ENCODE results near the gene TTC12. TPM values are rescaled to one million over a fixed set of nuclear protein-coding genes. Genes with fewer than 3 reads are reported as not detected.

Gene TTC12
- total and polyA plus RNA-seq, 2 of the 13 experiments (the other 11 are each of a cell fraction or from before 2014, with no cell fraction given): 5.4 to 11.6 TPM

DNA sequence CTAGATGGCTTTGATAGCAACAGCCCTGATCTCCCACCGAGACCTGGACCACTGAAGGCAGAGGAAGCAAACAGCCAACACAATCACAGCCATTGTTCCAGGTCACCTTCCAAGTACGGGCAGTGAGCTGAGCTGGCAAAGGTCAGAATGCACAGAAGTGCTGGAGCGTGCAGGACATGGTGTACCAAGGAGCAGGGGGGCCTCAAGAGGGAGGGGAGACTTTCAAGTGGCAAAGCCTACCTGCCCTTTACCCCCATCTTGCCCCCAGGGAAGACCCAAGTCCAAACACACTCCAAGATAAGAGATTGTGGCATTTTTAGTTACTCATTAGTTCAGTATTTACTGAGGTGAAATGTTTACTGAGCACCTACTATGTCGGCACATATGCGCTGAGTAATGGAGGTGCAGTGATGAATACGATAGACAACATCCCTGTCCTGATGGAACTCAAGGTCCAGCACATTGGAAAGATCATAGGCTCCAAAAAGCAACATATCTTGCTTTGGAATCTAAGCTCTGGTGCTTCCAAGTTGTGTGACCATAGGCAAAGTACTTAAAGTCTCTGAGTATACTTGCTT lies 26.0 kb upstream of the TTC12 start (continued):
- TF ChIP-seq NCOA5 (CRISPR knock-in tag; IDR thresholded peaks at IDR 0.05) (no peak), ARID2 (CRISPR knock-in tag; IDR thresholded peaks at IDR 0.05; ENCODE audit: borderline replicate concordance) (no peak), ZNF460 (CRISPR knock-in tag; IDR thresholded peaks at IDR 0.05; ENCODE audit: borderline replicate concordance) (no peak), ZBTB7B (CRISPR knock-in tag; IDR thresholded peaks at IDR 0.05) (0 out of 2 replicates have a peak, but pooled peaks have one; percentile 26), ZNF329 (CRISPR knock-in tag; IDR thresholded peaks at IDR 0.05; ENCODE audit: low read depth) (0 out of 2 replicates have a peak, but pooled peaks have one; percentile 33), RXRA (CRISPR knock-in tag; IDR thresholded peaks at IDR 0.05) (peak; percentile 55; the same call in 1 of the 2 replicates), ZNF430 (CRISPR knock-in tag; IDR thresholded peaks at IDR 0.05) (no peak), ZMYM3 (CRISPR knock-in tag; IDR thresholded peaks at IDR 0.05) (peak; percentile 85), SIN3A (IDR thresholded peaks at IDR 0.05; ENCODE audit: borderline replicate concordance, low read depth, low read length) (no peak), SOX13 (IDR thresholded peaks at IDR 0.05) (no peak), SOX13 (CRISPR knock-in tag; conservative IDR thresholded peaks at IDR 0.05 in 1 of 2, IDR thresholded peaks at IDR 0.05 in 1 of 2) (0 out of 4 replicates have a peak, but pooled peaks of 1 of the 2 experiments have one; percentile 10), HNF4G (IDR thresholded peaks at IDR 0.05; ENCODE audit: borderline replicate concordance, low read depth, low read length) (peak; percentile 64; the same call in 1 of the 2 replicates), HNF4G (CRISPR knock-in tag; IDR thresholded peaks at IDR 0.05; ENCODE audit: borderline replicate concordance, low read depth) (no peak), NFE2 (CRISPR knock-in tag; IDR thresholded peaks at IDR 0.05) (no peak), SNAPC5 (CRISPR knock-in tag; IDR thresholded peaks at IDR 0.05; ENCODE audit: borderline replicate concordance) (no peak), HOXA9 (CRISPR knock-in tag; IDR thresholded peaks at IDR 0.05; ENCODE audit: borderline replicate concordance) (no peak), MYPOP (CRISPR knock-in tag; IDR thresholded peaks at IDR 0.05) (no peak), FOSL2 (CRISPR knock-in tag; IDR thresholded peaks at IDR 0.05) (0 out of 2 replicates have a peak, but pooled peaks have one; percentile 15)
- TF ChIP-seq, protein P1, sequence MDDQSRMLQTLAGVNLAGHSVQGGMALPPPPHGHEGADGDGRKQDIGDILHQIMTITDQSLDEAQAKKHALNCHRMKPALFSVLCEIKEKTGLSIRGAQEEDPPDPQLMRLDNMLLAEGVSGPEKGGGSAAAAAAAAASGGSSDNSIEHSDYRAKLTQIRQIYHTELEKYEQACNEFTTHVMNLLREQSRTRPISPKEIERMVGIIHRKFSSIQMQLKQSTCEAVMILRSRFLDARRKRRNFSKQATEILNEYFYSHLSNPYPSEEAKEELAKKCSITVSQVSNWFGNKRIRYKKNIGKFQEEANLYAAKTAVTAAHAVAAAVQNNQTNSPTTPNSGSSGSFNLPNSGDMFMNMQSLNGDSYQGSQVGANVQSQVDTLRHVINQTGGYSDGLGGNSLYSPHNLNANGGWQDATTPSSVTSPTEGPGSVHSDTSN (CRISPR knock-in tag; IDR thresholded peaks at IDR 0.05; ENCODE audit: borderline replicate concordance): no peak
- TF ChIP-seq, protein P2, sequence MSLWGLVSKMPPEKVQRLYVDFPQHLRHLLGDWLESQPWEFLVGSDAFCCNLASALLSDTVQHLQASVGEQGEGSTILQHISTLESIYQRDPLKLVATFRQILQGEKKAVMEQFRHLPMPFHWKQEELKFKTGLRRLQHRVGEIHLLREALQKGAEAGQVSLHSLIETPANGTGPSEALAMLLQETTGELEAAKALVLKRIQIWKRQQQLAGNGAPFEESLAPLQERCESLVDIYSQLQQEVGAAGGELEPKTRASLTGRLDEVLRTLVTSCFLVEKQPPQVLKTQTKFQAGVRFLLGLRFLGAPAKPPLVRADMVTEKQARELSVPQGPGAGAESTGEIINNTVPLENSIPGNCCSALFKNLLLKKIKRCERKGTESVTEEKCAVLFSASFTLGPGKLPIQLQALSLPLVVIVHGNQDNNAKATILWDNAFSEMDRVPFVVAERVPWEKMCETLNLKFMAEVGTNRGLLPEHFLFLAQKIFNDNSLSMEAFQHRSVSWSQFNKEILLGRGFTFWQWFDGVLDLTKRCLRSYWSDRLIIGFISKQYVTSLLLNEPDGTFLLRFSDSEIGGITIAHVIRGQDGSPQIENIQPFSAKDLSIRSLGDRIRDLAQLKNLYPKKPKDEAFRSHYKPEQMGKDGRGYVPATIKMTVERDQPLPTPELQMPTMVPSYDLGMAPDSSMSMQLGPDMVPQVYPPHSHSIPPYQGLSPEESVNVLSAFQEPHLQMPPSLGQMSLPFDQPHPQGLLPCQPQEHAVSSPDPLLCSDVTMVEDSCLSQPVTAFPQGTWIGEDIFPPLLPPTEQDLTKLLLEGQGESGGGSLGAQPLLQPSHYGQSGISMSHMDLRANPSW (CRISPR knock-in tag; IDR thresholded peaks at IDR 0.05; ENCODE audit: borderline replicate concordance): no peak

Data from HepG2 (cell line).